ENCODE data around the gene KLK12.

DNA sequence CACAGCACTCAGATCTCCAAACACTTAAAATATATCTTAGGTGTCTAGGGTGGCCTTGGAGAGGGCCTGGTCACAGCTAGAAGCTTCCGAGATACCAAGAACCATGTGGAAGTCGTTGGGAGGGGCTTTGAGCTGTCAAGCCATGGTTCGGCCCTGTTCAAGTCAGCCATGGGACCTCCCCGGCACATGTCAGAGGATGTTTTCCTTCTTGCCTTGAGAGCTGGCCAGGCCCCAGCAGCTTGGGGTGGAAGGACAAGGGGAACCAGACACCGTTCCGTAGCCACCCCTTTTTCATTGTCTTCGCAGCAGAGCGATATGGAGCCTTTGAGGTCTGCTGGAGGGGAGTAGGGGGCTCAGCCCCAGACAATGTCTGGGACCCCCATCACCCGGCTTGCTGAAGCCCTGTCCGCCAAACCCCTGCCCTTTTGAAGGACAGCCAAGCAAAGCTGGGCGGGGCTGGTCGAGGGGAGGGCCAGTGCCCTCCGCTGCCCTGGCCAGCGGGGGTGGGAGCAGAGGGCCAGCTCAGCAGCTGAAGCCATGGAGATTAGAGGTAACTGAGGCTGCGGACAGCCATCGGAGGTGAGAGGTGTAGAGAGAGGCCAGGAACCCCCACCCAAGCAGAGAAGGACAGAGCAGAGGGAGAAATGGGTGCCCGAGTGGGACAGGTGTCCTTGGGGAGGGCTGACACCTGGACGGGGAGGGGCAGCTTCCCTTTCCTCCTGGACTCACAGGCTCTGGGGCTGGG lies 8.8 kb downstream of the KLK12 start:
- TF ChIP-seq ZNF37A (tag by site-specific recombination; IDR thresholded peaks at IDR 0.05): no peak
- no peak for TF ChIP-seq ZNF501 (tag by site-specific recombination; IDR thresholded peaks at IDR 0.05)
- TF ChIP-seq, protein P1, sequence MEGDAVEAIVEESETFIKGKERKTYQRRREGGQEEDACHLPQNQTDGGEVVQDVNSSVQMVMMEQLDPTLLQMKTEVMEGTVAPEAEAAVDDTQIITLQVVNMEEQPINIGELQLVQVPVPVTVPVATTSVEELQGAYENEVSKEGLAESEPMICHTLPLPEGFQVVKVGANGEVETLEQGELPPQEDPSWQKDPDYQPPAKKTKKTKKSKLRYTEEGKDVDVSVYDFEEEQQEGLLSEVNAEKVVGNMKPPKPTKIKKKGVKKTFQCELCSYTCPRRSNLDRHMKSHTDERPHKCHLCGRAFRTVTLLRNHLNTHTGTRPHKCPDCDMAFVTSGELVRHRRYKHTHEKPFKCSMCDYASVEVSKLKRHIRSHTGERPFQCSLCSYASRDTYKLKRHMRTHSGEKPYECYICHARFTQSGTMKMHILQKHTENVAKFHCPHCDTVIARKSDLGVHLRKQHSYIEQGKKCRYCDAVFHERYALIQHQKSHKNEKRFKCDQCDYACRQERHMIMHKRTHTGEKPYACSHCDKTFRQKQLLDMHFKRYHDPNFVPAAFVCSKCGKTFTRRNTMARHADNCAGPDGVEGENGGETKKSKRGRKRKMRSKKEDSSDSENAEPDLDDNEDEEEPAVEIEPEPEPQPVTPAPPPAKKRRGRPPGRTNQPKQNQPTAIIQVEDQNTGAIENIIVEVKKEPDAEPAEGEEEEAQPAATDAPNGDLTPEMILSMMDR (tag by site-specific recombination; IDR thresholded peaks at IDR 0.05): no peak
- no peak for TF ChIP-seq ZNF529 (tag by site-specific recombination; IDR thresholded peaks at IDR 0.05; ENCODE audit: insufficient replicate concordance)
- no peak for TF ChIP-seq ZNF132 (tag by site-specific recombination; IDR thresholded peaks at IDR 0.05; ENCODE audit: borderline replicate concordance)
- no peak for TF ChIP-seq ZNF658 (tag by site-specific recombination; IDR thresholded peaks at IDR 0.05)
- TF ChIP-seq, protein P2, sequence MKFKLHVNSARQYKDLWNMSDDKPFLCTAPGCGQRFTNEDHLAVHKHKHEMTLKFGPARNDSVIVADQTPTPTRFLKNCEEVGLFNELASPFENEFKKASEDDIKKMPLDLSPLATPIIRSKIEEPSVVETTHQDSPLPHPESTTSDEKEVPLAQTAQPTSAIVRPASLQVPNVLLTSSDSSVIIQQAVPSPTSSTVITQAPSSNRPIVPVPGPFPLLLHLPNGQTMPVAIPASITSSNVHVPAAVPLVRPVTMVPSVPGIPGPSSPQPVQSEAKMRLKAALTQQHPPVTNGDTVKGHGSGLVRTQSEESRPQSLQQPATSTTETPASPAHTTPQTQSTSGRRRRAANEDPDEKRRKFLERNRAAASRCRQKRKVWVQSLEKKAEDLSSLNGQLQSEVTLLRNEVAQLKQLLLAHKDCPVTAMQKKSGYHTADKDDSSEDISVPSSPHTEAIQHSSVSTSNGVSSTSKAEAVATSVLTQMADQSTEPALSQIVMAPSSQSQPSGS (tag by site-specific recombination; IDR thresholded peaks at IDR 0.05; ENCODE audit: low read depth): no peak
- TF ChIP-seq ZNF274 (IDR thresholded peaks at IDR 0.05; ENCODE audit: low read length): no peak
- TF ChIP-seq ZNF274 (tag by site-specific recombination; IDR thresholded peaks at IDR 0.05; ENCODE audit: borderline replicate concordance): no peak
- TF ChIP-seq ZSCAN5A (tag by site-specific recombination; IDR thresholded peaks at IDR 0.05): no peak
- TF ChIP-seq KLF9 (tag by site-specific recombination; IDR thresholded peaks at IDR 0.05; ENCODE audit: low read depth): no peak
- TF ChIP-seq, protein P3, sequence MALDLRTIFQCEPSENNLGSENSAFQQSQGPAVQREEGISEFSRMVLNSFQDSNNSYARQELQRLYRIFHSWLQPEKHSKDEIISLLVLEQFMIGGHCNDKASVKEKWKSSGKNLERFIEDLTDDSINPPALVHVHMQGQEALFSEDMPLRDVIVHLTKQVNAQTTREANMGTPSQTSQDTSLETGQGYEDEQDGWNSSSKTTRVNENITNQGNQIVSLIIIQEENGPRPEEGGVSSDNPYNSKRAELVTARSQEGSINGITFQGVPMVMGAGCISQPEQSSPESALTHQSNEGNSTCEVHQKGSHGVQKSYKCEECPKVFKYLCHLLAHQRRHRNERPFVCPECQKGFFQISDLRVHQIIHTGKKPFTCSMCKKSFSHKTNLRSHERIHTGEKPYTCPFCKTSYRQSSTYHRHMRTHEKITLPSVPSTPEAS (tag by site-specific recombination; IDR thresholded peaks at IDR 0.05): no peak
- no peak for TF ChIP-seq ZNF148 (tag by site-specific recombination; IDR thresholded peaks at IDR 0.05; ENCODE audit: borderline replicate concordance)
- TF ChIP-seq KLF7 (tag by site-specific recombination; IDR thresholded peaks at IDR 0.05; ENCODE audit: borderline replicate concordance): no peak
- TF ChIP-seq, protein P4, sequence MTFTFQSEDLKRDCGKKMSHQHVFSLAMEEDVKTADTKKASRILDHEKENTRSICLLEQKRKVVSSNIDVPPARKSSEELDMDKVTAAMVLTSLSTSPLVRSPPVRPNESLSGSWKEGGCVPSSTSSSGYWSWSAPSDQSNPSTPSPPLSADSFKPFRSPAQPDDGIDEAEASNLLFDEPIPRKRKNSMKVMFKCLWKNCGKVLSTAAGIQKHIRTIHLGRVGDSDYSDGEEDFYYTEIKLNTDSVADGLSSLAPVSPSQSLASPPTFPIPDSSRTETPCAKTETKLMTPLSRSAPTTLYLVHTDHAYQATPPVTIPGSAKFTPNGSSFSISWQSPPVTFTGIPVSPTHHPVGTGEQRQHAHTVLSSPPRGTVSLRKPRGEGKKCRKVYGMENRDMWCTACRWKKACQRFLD (tag by site-specific recombination; IDR thresholded peaks at IDR 0.05): no peak
